Measurements from ENCODE around the gene CD276. TPM values are rescaled to one million over a fixed set of nuclear protein-coding genes. Genes with fewer than 3 reads are reported as not detected.

Gene CD276
- total RNA-seq, 4 donors from 2014 or later, result 64.2 to 100 (median 74.2) TPM

GRCh38 chr15:73747847-73748590, 63.8 kb downstream of the CD276 start:
- no peaks in the 10 kb centered on the region for H3K36me3 ChIP-seq
- peaks cover 16% of the 10 kb centered on the region for H3K27me3 ChIP-seq
- H3K27ac ChIP-seq, result no peak overlapping the region
- 90% methylated on average over 11 of the region's 11 CpGs for WGBS
- no peaks in the 10 kb centered on the region for H3K9me3 ChIP-seq
- no peak overlapping the region for H3K4me3 ChIP-seq
- no peak for DNase-seq (ENCODE audit: low spot score in 2 of 2)
- H3K4me1 ChIP-seq, result peaks cover 24% of the 10 kb centered on the region
- no peak for TF ChIP-seq POLR2A (IDR thresholded peaks at IDR 0.05)
- TF ChIP-seq EP300 (IDR thresholded peaks at IDR 0.05), result no peak
- TF ChIP-seq POLR2AphosphoS5 (IDR thresholded peaks at IDR 0.05), result no peak
- no peak for TF ChIP-seq CTCF (IDR thresholded peaks at IDR 0.05)

- H3K36me3 ChIP-seq, result no peaks in the 10 kb centered on the region
- H3K4me3 ChIP-seq, result no peak overlapping the region
- H3K27ac ChIP-seq, result no peak overlapping the region
- peaks cover 28% of the 10 kb centered on the region for H3K4me1 ChIP-seq
- DNase-seq (ENCODE audit: low spot score in 2 of 2), result no peak
- WGBS, result 70% methylated on average over 6 of the region's 6 CpGs
- TF ChIP-seq EP300 (IDR thresholded peaks at IDR 0.05) (no peak), POLR2AphosphoS5 (IDR thresholded peaks at IDR 0.05) (no peak), CTCF (IDR thresholded peaks at IDR 0.05) (no peak)
- no peaks in the 10 kb centered on the region for H3K9me3 ChIP-seq
- H3K27me3 ChIP-seq, result peaks cover 16% of the 10 kb centered on the region
Observed at GRCh38 chr15:73748730-73749129, 64.5 kb downstream of the CD276 start.

GRCh38 chr15:73749533-73749932, 65.3 kb downstream of the CD276 start:
- no peak for TF ChIP-seq POLR2A (IDR thresholded peaks at IDR 0.05)
- H3K27me3 ChIP-seq, result peaks cover 16% of the 10 kb centered on the region
- H3K9me3 ChIP-seq, result no peaks in the 10 kb centered on the region
- no peak for DNase-seq (ENCODE audit: low spot score in 2 of 2)
- no peaks in the 10 kb centered on the region for H3K36me3 ChIP-seq
- H3K4me1 ChIP-seq, result peaks cover 34% of the 10 kb centered on the region
- 88% methylated on average over 5 of the region's 5 CpGs for WGBS
- no peak overlapping the region for H3K27ac ChIP-seq
- H3K4me3 ChIP-seq, result no peak overlapping the region

GRCh38 chr15:73749971-73750370, 65.8 kb downstream of the CD276 start:
- H3K27me3 ChIP-seq, result peaks cover 16% of the 10 kb centered on the region
- H3K36me3 ChIP-seq, result no peaks in the 10 kb centered on the region
- WGBS, result 88% methylated on average over 5 of the region's 5 CpGs

GRCh38 chr15:73750438-73750837, 66.3 kb downstream of the CD276 start:
- Histone ChIP-seq H3K4me1 (peaks cover 36% of the 10 kb centered on the region), H3K4me3 (no peak overlapping the region), H3K9me3 (no peaks in the 10 kb centered on the region), H3K27me3 (peaks cover 14% of the 10 kb centered on the region), H3K27ac (no peak overlapping the region), H3K36me3 (no peaks in the 10 kb centered on the region)
- DNase-seq (ENCODE audit: low spot score in 2 of 2), result no peak
- 87% methylated on average over 4 of the region's 4 CpGs for WGBS
- no peak for TF ChIP-seq CTCF (IDR thresholded peaks at IDR 0.05)
- TF ChIP-seq POLR2AphosphoS5 (IDR thresholded peaks at IDR 0.05), result no peak
- no peak for TF ChIP-seq EP300 (IDR thresholded peaks at IDR 0.05)
- TF ChIP-seq POLR2A (IDR thresholded peaks at IDR 0.05), result no peak

More at GRCh38 chr15:73749971-73750370, 65.8 kb downstream of the CD276 start:
- Histone ChIP-seq H3K4me3 (no peak overlapping the region), H3K4me1 (peaks cover 36% of the 10 kb centered on the region), H3K27ac (no peak overlapping the region), H3K9me3 (no peaks in the 10 kb centered on the region)
- no peak for TF ChIP-seq CTCF (IDR thresholded peaks at IDR 0.05)
- no peak for TF ChIP-seq POLR2A (IDR thresholded peaks at IDR 0.05)
- no peak for TF ChIP-seq EP300 (IDR thresholded peaks at IDR 0.05)
- TF ChIP-seq POLR2AphosphoS5 (IDR thresholded peaks at IDR 0.05), result no peak
- DNase-seq (ENCODE audit: low spot score in 2 of 2), result no peak

Measured in suprapubic skin (tissue), 4 donors.